ENCODE results near the gene THBD. TPM values are rescaled to one million over a fixed set of nuclear protein-coding genes. Genes with fewer than 3 reads are reported as not detected.

THBD gene
- total and polyA plus RNA-seq, 2 experiments from 2014 or later: 50.1 to 79.6 TPM

DNA sequence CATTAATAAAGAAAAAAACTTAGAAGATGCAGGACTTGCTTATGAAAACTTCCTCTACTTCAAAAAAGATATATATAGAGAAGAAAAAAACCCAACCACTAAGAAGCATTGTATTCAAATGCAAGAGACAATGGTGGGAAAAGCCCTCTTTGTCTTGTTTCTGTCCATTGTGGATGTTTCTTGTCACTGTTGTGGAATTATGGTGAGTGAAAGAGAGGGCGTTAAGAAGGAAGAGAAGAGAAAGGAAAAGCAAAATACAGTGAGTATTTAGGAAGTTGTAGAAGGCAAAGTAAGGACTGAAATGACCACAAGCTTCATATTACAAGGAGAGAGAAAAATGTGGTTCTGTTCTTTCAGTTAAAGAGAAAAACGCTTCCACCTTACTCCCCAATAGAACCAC is 14.1 kb upstream of the THBD start:
- Histone ChIP-seq H3K4me3 (no peak overlapping the region), H3K27me3 (no peaks in the 10 kb centered on the region), H3K4me1 (ENCODE audit: insufficient read depth) (peaks cover 34% of the 10 kb centered on the region), H3K4me2 (no peak overlapping the region), H3K9me3 (ENCODE audit: low read depth) (no peaks in the 10 kb centered on the region), H3K9me2 (replicated peaks; ENCODE audit: insufficient read depth) (no peaks in the 10 kb centered on the region), H3K36me3 (replicated peaks; ENCODE audit: insufficient read depth, low read depth) (no peaks in the 10 kb centered on the region), H2AFZ (no peak overlapping the region), H3K27ac (no peak overlapping the region), H3K79me2 (no peaks in the 10 kb centered on the region), H4K20me1 (ENCODE audit: insufficient read depth, poor library complexity, severe bottlenecking) (no peaks in the 10 kb centered on the region)
- WGBS (ENCODE audit: low lambda C conversion rate, missing lambda C conversion rate): 84% methylated on average over 2 of the region's 2 CpGs
- TF ChIP-seq EZH2 (IDR thresholded peaks at IDR 0.05; ENCODE audit: borderline replicate concordance) (no peak), EZH2phosphoT487 (IDR thresholded peaks at IDR 0.05; ENCODE audit: low read depth, severe bottlenecking, unreplicated experiment) (no peak)
- TF ChIP-seq, protein P1, sequence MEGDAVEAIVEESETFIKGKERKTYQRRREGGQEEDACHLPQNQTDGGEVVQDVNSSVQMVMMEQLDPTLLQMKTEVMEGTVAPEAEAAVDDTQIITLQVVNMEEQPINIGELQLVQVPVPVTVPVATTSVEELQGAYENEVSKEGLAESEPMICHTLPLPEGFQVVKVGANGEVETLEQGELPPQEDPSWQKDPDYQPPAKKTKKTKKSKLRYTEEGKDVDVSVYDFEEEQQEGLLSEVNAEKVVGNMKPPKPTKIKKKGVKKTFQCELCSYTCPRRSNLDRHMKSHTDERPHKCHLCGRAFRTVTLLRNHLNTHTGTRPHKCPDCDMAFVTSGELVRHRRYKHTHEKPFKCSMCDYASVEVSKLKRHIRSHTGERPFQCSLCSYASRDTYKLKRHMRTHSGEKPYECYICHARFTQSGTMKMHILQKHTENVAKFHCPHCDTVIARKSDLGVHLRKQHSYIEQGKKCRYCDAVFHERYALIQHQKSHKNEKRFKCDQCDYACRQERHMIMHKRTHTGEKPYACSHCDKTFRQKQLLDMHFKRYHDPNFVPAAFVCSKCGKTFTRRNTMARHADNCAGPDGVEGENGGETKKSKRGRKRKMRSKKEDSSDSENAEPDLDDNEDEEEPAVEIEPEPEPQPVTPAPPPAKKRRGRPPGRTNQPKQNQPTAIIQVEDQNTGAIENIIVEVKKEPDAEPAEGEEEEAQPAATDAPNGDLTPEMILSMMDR (IDR thresholded peaks at IDR 0.05; ENCODE audit: poor library complexity): no peak
- DNase-seq (ENCODE audit: low spot score): no peak

GRCh38 chr20:23063168-23063567 is 13.7 kb upstream of the THBD start:
- Histone ChIP-seq H3K9me2 (replicated peaks; ENCODE audit: insufficient read depth) (no peaks in the 10 kb centered on the region), H3K27me3 (no peaks in the 10 kb centered on the region), H3K36me3 (replicated peaks; ENCODE audit: insufficient read depth, low read depth) (no peaks in the 10 kb centered on the region), H3K9me3 (ENCODE audit: low read depth) (no peaks in the 10 kb centered on the region), H3K79me2 (no peaks in the 10 kb centered on the region), H4K20me1 (ENCODE audit: insufficient read depth, poor library complexity, severe bottlenecking) (no peaks in the 10 kb centered on the region), H3K4me1 (ENCODE audit: insufficient read depth) (peaks cover 34% of the 10 kb centered on the region), H3K4me3 (no peak overlapping the region), H2AFZ (no peak overlapping the region), H3K27ac (no peak overlapping the region), H3K4me2 (no peak overlapping the region)
- DNase-seq (ENCODE audit: low spot score): no peak
- TF ChIP-seq EZH2 (IDR thresholded peaks at IDR 0.05; ENCODE audit: borderline replicate concordance): no peak
- TF ChIP-seq, protein P1 (IDR thresholded peaks at IDR 0.05; ENCODE audit: poor library complexity): no peak
- TF ChIP-seq EZH2phosphoT487 (IDR thresholded peaks at IDR 0.05; ENCODE audit: low read depth, severe bottlenecking, unreplicated experiment): no peak
- WGBS (ENCODE audit: low lambda C conversion rate, missing lambda C conversion rate): 84% methylated on average over 3 of the region's 3 CpGs

DNA sequence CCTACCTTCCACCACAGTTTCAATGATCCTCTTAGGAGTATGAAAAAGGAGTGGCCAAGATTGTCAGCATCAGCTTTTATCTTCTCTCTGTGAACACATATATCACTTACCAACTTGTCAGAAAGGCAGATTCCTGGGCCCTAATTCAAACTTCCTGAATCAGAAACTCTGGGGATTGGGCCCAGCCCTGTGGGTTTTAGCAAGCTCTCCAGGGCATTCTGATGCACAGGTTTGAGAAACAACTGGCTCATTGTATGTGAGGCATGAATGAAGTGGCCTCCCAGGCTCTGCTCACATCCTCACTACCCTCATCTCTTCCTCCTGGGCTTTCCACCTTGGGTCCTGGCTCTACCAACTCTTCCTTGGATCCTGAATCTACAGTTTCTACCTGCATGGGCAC is 13.2 kb upstream of the THBD start:
- Histone ChIP-seq H3K79me2 (no peaks in the 10 kb centered on the region), H3K27ac (no peak overlapping the region), H3K4me2 (no peak overlapping the region), H3K36me3 (replicated peaks; ENCODE audit: insufficient read depth, low read depth) (no peaks in the 10 kb centered on the region), H4K20me1 (ENCODE audit: insufficient read depth, poor library complexity, severe bottlenecking) (no peaks in the 10 kb centered on the region), H3K4me3 (no peak overlapping the region), H3K27me3 (no peaks in the 10 kb centered on the region), H2AFZ (no peak overlapping the region), H3K9me3 (ENCODE audit: low read depth) (no peaks in the 10 kb centered on the region), H3K4me1 (ENCODE audit: insufficient read depth) (peaks cover 34% of the 10 kb centered on the region), H3K9me2 (replicated peaks; ENCODE audit: insufficient read depth) (no peaks in the 10 kb centered on the region)
- TF ChIP-seq, protein P1 (IDR thresholded peaks at IDR 0.05; ENCODE audit: poor library complexity): no peak
- TF ChIP-seq EZH2phosphoT487 (IDR thresholded peaks at IDR 0.05; ENCODE audit: low read depth, severe bottlenecking, unreplicated experiment): no peak
- TF ChIP-seq EZH2 (IDR thresholded peaks at IDR 0.05; ENCODE audit: borderline replicate concordance): no peak
- DNase-seq (ENCODE audit: low spot score): no peak
